ENCODE data around the gene LRMDA. TPM values are rescaled to one million over a fixed set of nuclear protein-coding genes. Genes with fewer than 3 reads are reported as not detected.

Gene LRMDA
- total RNA-seq, 2 experiments from 2014 or later, result not detected

GRCh38 chr10:76411729-76412435 is 980.5 kb downstream of the LRMDA start:
- no peaks in the 10 kb centered on the region for H4K20me1 ChIP-seq (ENCODE audit: insufficient read depth, low read length)
- POLR2A ChIA-PET, result interaction anchor here (1.7 kb wide), 1 partner anchor 11 kb away, joined by 4 read pairs; no protein-coding TSS in a partner anchor
- no TSS peak for BruUV-seq (replicated peaks)
- no peaks in the 10 kb centered on the region for H3K79me2 ChIP-seq (ENCODE audit: insufficient read depth, low read depth, low read length)
- no peak overlapping the region for H3K4me2 ChIP-seq (ENCODE audit: low read length)
- CTCF ChIA-PET (ENCODE audit: unreplicated experiment), result no interaction called here
- no peaks in the 10 kb centered on the region for H3K36me3 ChIP-seq (ENCODE audit: insufficient read depth, low read length)
- H3K4me1 ChIP-seq (ENCODE audit: insufficient read depth, low read length, poor library complexity, severe bottlenecking), result no peaks in the 10 kb centered on the region
- H3K9me2 ChIP-seq (ENCODE audit: insufficient read depth, low read length), result no peaks in the 10 kb centered on the region
- H2AFZ ChIP-seq (ENCODE audit: low read length), result no peak overlapping the region
- intact Hi-C loops (cut with micrococcal nuclease; ENCODE audit: unreplicated experiment), result no loop called here
- H3K4me3 ChIP-seq (ENCODE audit: low read depth, low read length, poor library complexity, severe bottlenecking), result no peak overlapping the region
- no peak for DNase-seq (ENCODE audit: low spot score)
- TF ChIP-seq CTCF (conservative IDR thresholded peaks at IDR 0.05; ENCODE audit: low read length) (no peak), EZH2phosphoT487 (IDR thresholded peaks at IDR 0.05; ENCODE audit: borderline replicate concordance, low read depth, low read length) (no peak)
- H3K27ac ChIP-seq (ENCODE audit: low read depth, low read length, poor library complexity, severe bottlenecking), result no peak overlapping the region
- no peaks in the 10 kb centered on the region for H3K9me3 ChIP-seq (ENCODE audit: low read length)

- ChIA-PET POLR2A (no interaction called here), CTCF (ENCODE audit: unreplicated experiment) (no interaction called here)
- Histone ChIP-seq H3K9me3 (ENCODE audit: low read length) (no peaks in the 10 kb centered on the region), H3K9me2 (ENCODE audit: insufficient read depth, low read length) (no peaks in the 10 kb centered on the region), H2AFZ (ENCODE audit: low read length) (no peak overlapping the region), H3K79me2 (ENCODE audit: insufficient read depth, low read depth, low read length) (no peaks in the 10 kb centered on the region), H3K36me3 (ENCODE audit: insufficient read depth, low read length) (no peaks in the 10 kb centered on the region), H3K4me3 (ENCODE audit: low read depth, low read length, poor library complexity, severe bottlenecking) (no peak overlapping the region), H3K4me2 (ENCODE audit: low read length) (no peak overlapping the region), H3K27ac (ENCODE audit: low read depth, low read length, poor library complexity, severe bottlenecking) (no peak overlapping the region), H4K20me1 (ENCODE audit: insufficient read depth, low read length) (no peaks in the 10 kb centered on the region), H3K4me1 (ENCODE audit: insufficient read depth, low read length, poor library complexity, severe bottlenecking) (no peaks in the 10 kb centered on the region)
- BruUV-seq (replicated peaks), result no TSS peak
- TF ChIP-seq EZH2phosphoT487 (IDR thresholded peaks at IDR 0.05; ENCODE audit: borderline replicate concordance, low read depth, low read length), result no peak
- no peak for TF ChIP-seq CTCF (conservative IDR thresholded peaks at IDR 0.05; ENCODE audit: low read length)
- no peak for DNase-seq (ENCODE audit: low spot score)
- intact Hi-C loops (cut with micrococcal nuclease; ENCODE audit: unreplicated experiment), result no loop called here
Measured at GRCh38 chr10:76415554-76415953, 984.1 kb downstream of the LRMDA start.

- BruUV-seq (replicated peaks), result no TSS peak
- Histone ChIP-seq H3K79me2 (ENCODE audit: insufficient read depth, low read depth, low read length) (no peaks in the 10 kb centered on the region), H3K9me2 (ENCODE audit: insufficient read depth, low read length) (no peaks in the 10 kb centered on the region), H3K27ac (ENCODE audit: low read depth, low read length, poor library complexity, severe bottlenecking) (no peak overlapping the region), H3K4me2 (ENCODE audit: low read length) (no peak overlapping the region), H4K20me1 (ENCODE audit: insufficient read depth, low read length) (no peaks in the 10 kb centered on the region), H3K4me3 (ENCODE audit: low read depth, low read length, poor library complexity, severe bottlenecking) (no peak overlapping the region), H3K4me1 (ENCODE audit: insufficient read depth, low read length, poor library complexity, severe bottlenecking) (no peaks in the 10 kb centered on the region), H2AFZ (ENCODE audit: low read length) (no peak overlapping the region), H3K36me3 (ENCODE audit: insufficient read depth, low read length) (no peaks in the 10 kb centered on the region), H3K9me3 (ENCODE audit: low read length) (no peaks in the 10 kb centered on the region)
- DNase-seq (ENCODE audit: low spot score), result no peak
- intact Hi-C loops (cut with micrococcal nuclease; ENCODE audit: unreplicated experiment), result no loop called here
- CTCF ChIA-PET (ENCODE audit: unreplicated experiment), result no interaction called here
- TF ChIP-seq EZH2phosphoT487 (IDR thresholded peaks at IDR 0.05; ENCODE audit: borderline replicate concordance, low read depth, low read length) (no peak), CTCF (conservative IDR thresholded peaks at IDR 0.05; ENCODE audit: low read length) (no peak)
- POLR2A ChIA-PET, result no interaction called here
Measured at GRCh38 chr10:76416642-76417041, 985.2 kb downstream of the LRMDA start.

All from OCI-LY7 (cell line).